Activated CD8-positive, alpha-beta memory T cell treated with anti-CD3 and anti-CD28 coated beads for 36 hours (primary cell): Measurements from ENCODE around the gene ZNF629. TPM values are rescaled to one million over a fixed set of nuclear protein-coding genes. Genes with fewer than 3 reads are reported as not detected.

Source experiments
- CTCF ChIA-PET: fragments of 350-600 bp; sonication (Branson Sonifier 250); formaldehyde crosslinking; loops from one replicate; lab custom pipeline; 2021; ENCODE audit warnings: antibody characterized with exemption; lab: Charles Lee
- POLR2A ChIA-PET: fragments of 350-600 bp; sonication (Branson Sonifier 250); formaldehyde crosslinking; loops from one replicate; lab custom pipeline; 2021; ENCODE audit warnings: antibody characterized with exemption; lab: Charles Lee
- total RNA-seq, 2 experiments: library from RNA; stranded (reverse); gene quantifications; one replicate each; pipeline ENCODE4 v1.2.3, GENCODE V29; 2021

Gene ZNF629
- total RNA-seq, 2 experiments from 2014 or later, result 5.4 to 5.5 TPM

DNA sequence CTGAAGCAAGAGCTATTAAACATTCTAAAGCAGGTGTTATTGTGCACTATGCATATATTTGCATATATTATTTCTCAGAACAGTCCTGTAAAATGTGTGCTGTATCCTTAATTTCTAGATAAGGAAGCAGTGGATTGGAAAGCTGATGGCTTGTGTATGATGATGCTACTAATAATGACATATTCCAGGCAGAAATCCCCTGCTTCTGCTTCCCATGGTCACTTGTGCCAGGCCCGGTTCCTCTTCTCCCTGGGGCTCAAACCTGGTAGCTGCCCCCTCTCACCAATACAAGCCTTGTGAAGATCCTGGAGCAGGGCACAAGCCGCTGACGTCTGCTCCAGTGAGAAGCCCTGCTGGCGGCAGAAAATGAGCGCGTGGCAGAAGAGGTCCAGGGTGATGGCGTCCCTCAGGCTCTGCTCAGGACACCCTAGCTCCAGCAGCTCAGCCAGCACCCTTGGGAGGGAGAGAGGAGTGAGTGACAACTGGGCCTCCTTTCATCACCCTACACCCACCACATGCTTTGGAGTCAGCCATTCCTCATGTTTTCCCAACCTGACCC is 26.9 kb downstream of the ZNF629 start:
- CTCF ChIA-PET, result interaction anchor here (0.8 to 1.1 kb wide), 2 partner anchors 58 to 85 kb away, joined by 3 to 4 read pairs; no protein-coding TSS in a partner anchor
- POLR2A ChIA-PET, result no interaction called here

DNA sequence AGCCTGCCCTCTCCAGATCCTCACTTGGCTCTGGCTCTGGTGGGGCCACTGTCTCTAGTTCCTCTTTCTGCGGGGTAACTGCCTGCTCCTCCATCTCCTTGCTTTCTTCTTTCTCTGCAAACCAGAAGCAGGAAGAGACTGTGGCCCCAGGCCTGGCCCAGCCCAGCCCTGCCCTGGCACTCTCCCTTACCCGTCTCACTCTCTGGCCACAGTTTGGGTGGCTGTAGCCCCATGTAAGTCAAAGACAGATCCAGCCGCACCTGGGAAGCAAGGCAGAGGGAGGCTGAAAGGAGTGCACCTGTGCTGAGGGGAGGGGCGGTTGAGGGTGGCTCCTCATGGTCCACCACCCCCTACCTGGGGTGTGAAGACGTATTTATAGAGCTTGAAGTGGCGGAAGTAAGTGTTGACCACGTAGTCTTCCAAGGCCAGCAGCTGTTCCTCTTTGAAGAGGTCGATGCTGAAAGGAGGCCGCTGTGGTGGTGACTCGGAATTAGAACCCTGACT is 28.0 kb downstream of the ZNF629 start:
- POLR2A ChIA-PET, result no interaction called here

DNA sequence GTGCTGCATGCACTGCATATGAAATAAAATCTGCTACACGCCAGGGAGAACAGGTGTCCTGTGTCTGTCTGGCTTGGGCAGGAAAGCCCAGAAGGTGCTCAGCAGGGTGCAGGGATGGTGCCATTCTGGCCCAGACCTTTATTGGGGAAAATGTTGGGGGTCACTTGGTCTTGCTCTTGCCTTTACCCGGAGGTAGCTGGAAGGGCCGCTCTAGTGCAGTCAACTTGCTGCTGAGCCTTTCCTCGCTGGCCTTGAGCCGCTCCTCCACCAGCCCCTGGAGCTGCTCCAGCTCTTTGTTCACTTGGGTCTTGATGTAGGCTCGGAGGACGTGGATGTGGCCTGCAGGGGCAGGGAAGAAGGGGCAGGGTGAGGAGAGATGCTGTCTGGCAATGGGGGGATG is 29.7 kb downstream of the ZNF629 start:
- CTCF ChIA-PET, result no interaction called here
- POLR2A ChIA-PET, result interaction anchor here (1.2 kb wide), 1 partner anchor 10 kb away, joined by 4 read pairs; the partner anchor contains the start of gene PHKG2

More for the DNA sequence above, 28.0 kb downstream of the ZNF629 start:
- CTCF ChIA-PET, result no interaction called here

DNA sequence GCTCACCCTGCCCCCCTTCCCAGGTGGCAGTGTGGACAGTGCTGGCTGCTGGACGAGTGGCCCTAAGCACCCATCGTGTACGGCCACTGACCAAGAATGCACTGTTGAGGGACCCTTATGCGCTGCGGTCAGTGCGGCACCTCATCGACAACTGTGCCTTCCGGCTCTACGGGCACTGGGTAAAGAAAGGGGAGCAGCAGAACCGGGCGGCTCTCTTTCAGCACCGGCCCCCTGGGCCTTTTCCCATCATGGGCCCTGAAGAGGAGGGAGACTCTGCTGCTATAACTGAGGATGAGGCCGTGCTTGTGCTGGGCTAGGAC is 30.3 kb downstream of the ZNF629 start:
- CTCF ChIA-PET, result no interaction called here

DNA sequence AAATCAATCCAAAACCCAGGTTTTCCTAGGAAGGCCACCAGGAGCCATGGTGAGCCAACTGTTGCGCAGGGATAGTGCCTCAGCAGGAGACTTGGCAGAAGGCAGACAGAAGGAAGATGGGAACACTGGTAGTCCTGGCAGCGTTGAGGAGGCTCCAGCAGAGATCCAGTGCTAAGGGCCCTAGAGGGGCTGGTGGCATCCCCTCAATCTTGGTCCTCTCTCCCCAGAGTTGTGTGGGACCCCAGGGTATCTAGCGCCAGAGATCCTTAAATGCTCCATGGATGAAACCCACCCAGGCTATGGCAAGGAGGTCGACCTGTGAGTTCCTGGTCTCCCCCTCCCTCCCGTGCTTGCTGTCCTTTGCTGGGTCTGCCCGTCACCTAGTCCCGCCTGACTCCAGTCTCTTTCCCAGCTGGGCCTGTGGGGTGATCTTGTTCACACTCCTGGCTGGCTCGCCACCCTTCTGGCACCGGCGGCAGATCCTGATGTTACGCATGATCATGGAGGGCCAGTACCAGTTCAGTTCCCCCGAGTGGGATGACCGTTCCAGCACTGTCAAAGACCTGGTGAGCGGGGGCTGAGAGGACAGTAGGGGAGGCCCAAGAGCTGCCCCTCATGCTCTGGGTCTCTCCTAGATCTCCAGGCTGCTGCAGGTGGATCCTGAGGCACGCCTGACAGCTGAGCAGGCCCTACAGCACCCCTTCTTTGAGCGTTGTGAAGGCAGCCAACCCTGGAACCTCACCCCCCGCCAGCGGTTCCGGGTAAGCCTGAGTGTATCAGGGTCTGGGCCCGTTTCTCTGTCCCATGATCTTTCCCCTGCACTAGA is 30.8 kb downstream of the ZNF629 start:
- CTCF ChIA-PET, result no interaction called here
- POLR2A ChIA-PET, result interaction anchor here (1.2 kb wide), 1 partner anchor 9 kb away, joined by 4 read pairs; the partner anchor contains the start of gene PHKG2

More for the DNA sequence above, 30.3 kb downstream of the ZNF629 start:
- POLR2A ChIA-PET, result interaction anchor here (1.2 kb wide), 1 partner anchor 9 kb away, joined by 4 read pairs; the partner anchor contains the start of gene PHKG2

DNA sequence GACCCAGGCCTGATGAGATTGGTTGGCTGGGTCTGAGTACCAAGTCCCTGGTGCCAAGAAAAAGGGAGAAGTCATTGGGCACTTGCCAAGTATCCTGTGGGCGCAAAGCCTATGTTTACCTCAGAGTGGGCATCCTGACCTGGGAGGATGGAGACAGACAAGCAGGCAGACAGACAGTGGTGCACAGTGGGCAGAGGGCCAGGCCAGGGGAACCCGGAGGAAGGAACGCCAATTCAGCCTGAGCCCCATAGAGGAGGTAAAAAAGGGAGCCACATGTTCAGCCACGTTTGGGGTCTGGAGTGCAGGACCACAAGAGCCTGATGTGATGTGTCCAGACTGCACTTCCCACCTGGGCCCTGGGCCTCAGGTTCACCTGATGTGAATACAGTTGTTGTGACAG is 33.4 kb downstream of the ZNF629 start:
- POLR2A ChIA-PET, result interaction anchor here (0.5 to 0.8 kb wide), 2 partner anchors 13 to 58 kb away, joined by 3 to 5 read pairs; no protein-coding TSS in a partner anchor

DNA sequence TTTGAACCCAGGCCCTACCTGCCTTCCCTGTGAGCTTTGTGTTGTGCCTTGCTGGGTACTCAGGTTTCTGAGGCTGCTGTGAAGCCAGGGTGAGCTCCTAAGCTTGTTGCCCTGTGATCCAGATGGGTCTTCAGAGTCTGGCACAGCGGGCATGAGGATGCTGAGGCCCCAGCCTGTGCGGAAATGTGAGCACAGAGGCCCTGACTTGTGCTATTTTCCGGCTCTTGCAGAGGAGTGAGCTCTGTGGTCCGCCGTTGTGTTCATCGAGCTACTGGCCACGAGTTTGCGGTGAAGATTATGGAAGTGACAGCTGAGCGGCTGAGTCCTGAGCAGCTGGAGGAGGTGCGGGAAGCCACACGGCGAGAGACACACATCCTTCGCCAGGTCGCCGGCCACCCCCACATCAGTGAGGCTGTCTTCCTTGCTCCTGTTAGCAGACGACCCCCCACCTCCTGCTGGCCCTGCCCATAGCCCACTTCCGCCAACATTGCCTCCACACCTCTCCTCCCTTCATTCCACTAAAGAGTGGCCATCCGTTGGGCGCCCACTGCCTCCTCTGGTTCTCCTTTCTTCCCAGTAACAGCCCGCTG is 36.0 kb downstream of the ZNF629 start:
- ChIA-PET POLR2A (no interaction called here), CTCF (interaction anchor here (0.5 kb wide), 1 partner anchor 1094 kb away, joined by 4 read pairs; no protein-coding TSS in a partner anchor)

More for the DNA sequence above, 33.4 kb downstream of the ZNF629 start:
- CTCF ChIA-PET, result no interaction called here

DNA sequence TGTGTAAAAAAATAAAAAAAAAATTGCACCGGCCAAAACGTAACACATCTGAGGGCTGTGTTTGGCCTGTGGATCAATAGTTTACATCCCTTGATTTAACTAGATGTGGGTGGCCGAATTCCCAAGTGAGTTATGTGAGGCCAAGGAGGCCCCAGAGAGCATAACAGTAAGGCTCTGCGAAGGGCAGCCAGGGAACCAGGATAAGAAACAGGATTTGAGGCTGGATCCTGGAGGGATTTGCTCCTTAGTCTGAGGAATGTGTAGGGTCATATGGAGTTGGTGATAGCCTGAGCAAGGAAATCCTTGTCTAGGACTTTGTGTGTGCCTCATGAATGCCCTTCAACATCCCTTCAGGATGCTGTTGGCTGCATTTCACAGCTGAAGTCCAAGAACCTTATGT is 36.8 kb downstream of the ZNF629 start:
- ChIA-PET CTCF (interaction anchor here (0.5 kb wide), 1 partner anchor 193 kb away, joined by 3 read pairs; no protein-coding TSS in a partner anchor), POLR2A (no interaction called here)

DNA sequence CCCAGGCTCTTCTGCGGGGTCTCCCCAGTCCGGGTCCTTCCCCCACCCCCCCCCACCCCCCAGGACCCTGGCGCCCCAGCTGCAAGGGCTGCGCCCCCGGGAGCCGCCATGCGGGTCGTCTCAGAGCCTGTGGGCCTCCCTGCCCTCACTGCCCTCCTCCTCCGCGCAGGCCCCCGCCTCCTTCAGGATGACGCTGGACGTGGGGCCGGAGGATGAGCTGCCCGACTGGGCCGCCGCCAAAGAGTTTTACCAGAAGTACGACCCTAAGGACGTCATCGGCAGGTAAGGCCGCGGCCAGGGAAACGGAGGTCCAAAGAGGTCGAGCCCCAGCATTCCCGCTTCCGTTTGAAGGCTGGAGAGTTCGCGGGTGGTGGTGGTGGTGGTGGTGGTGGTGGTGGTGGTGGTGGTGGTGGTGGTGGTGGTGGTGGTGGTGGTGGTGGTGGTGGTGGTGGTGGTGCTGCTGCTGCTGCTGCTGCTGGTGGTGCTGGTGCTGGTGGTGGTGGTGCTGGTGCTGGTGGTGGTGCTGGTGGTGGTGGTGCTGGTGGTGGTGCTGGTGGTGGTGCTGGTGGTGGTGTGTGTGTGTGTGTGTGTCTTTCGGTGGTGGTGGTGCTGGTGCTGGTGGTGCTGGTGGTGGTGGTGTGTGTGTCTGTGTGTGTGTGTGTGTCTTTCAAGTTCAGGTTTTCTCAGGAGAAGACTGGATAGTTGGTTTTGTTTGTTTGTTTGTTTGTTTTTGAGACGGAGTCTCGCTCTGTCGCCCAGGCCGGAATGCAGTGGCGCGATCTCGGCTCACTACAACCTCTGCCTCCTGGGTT is 38.2 kb downstream of the ZNF629 start:
- POLR2A ChIA-PET, result interaction anchor here (0.8 to 1.6 kb wide), 5 partner anchors 8 to 963 kb away, joined by 3 to 4 read pairs (median 4); no protein-coding TSS in a partner anchor

DNA sequence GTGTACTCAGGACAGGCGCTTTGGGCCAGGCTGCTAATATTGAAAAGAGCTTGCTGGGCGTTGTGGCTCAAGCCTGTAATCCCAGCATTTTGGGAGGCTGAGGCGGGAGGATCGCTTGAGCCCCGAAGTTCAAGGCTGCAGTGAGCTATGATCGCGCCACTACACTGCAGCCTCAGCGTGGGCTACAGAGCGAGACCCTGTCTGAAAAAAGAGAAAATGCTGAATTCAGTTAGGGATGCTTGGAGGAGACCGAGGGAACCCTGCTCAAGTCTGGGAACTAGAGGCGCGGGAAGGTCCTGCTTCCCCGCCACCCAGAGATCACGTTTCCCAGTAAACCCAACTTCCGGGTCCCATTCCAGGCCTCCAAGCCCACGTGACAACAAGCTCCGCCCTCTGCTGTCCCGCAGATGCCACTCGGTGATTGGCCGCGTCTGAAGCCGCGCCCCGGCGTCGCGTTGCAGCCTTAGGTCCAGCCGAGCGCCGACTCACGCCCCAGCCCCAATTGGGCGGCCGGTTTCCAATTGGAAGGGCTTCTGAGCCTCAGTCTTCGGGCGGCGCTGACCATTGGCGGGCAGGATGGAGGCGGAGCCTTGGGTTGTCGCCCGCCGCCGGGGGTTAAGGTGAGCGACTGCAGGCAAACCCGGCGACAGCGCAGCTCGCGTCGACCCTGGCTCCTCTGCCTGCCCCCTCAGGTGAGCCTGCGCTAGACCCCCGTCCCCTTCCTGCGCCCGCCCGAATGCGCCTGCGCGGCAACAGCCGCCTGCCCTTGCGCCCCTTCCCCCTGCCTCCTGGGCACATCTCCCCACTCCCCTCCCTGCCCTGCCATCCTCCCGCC is 39.0 kb downstream of the ZNF629 start, which contains the start of gene PHKG2:
Gene PHKG2 (plus strand): TSS at position 627 of the 835 bp plus-strand sequence. CDS start 396 bp downstream, outside the sequence.
- ChIA-PET CTCF (interaction anchor here (1.0 to 2.2 kb wide), 4 partner anchors 15 to 97 kb away, joined by 3 to 6 read pairs (median 4); no protein-coding TSS in a partner anchor), POLR2A (interaction anchor here (0.8 to 1.6 kb wide), 7 partner anchors 9 to 963 kb away, joined by 3 to 4 read pairs (median 4); partner anchors contain the start of gene SRCAP)

More for the DNA sequence above, 38.2 kb downstream of the ZNF629 start:
- CTCF ChIA-PET, result interaction anchor here (2.2 kb wide), 1 partner anchor 96 kb away, joined by 6 read pairs; no protein-coding TSS in a partner anchor

DNA sequence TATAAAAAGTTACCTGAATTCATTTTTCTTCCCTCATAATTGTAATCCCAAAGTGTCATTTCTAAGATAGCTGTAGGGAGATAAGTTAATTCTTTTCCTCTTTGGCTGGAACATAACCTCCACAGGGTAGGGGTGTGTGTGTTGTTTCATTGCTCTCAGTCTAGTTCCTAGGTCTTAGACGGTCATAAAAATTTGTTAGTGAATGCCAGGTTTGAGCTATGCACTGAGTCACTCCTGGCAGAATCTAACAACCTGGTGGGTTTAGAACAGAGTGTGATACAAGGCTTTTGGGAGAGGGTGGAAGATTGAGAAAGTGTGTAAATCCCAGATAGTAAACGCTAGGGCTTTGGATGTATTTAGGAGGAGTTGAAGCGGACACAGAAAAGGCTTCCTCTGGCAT is 39.7 kb downstream of the ZNF629 start:
- ChIA-PET POLR2A (interaction anchor here (1.0 to 1.6 kb wide), 4 partner anchors 10 to 155 kb away, joined by 3 to 4 read pairs (median 4); partner anchors contain the start of gene SRCAP), CTCF (interaction anchor here (1.0 to 2.2 kb wide), 4 partner anchors 15 to 97 kb away, joined by 3 to 6 read pairs (median 4); no protein-coding TSS in a partner anchor)

DNA sequence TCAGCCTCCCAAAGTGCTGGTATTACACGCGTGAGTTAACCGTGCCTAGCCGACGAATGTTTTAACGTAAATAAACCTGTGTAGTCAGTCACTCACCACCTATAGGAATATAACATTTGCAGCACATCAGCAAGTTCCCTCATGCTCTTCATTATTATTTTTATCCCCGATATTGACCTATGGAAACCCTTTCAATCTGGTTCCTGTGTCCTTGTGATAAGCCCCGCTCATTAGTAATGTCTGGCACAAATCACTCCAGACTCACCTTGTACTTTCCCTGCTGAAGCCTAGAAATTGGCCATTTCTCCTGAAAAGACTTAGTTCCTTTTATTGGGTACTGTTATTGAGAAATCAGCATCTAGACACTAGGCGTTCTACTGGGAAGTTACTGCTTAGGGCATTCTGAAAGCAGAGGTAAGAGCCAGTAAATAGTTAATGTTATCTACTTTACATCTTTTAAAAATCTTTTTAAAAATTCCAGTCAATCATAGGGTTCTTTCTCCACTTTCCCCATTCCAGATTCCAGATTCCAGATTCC is 40.3 kb downstream of the ZNF629 start:
- POLR2A ChIA-PET, result interaction anchor here (1.6 kb wide), 1 partner anchor 10 kb away, joined by 4 read pairs; no protein-coding TSS in a partner anchor
- CTCF ChIA-PET, result interaction anchor here (1.5 to 1.8 kb wide), 2 partner anchors 17 to 195 kb away, joined by 4 to 5 read pairs; no protein-coding TSS in a partner anchor

DNA sequence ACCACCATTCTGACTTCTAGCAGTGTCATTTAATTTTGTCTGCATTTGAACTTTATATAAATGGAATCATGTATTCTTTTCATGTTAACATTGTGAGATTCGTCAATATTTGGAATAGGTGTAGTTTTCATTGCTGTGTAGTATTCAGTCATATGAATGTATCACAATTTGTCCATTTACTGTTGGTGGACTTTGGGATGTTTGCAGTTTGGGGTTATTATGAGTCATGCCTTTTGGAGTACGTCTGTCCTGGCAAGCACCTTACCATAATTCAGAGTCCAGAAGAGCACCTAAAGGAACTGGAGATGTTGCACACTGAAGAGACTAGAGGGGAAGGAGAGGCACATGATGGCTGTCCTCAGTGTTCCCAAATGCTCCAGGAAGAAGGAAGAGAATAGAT is 41.9 kb downstream of the ZNF629 start:
- CTCF ChIA-PET, result no interaction called here
- POLR2A ChIA-PET, result no interaction called here

DNA sequence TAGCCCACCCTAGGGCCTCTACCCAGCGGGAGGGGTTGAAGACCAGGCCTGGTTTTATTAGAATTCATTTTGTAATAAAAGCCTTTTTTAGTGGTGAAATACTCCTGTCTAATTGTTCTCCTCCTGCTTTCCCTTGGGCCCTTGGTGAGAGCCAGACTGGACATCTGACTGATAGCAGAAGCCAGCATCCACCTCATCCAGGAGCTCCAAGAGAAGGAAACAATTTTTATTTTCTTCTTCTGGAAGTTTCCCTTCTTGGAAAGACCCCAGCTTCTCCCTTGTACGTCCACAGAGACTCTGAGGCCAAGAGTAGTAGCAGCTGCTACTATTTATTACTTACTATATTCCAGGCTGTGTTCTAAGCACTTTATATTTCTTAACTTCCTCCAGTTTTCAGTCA is 42.8 kb downstream of the ZNF629 start:
- ChIA-PET CTCF (no interaction called here), POLR2A (no interaction called here)

DNA sequence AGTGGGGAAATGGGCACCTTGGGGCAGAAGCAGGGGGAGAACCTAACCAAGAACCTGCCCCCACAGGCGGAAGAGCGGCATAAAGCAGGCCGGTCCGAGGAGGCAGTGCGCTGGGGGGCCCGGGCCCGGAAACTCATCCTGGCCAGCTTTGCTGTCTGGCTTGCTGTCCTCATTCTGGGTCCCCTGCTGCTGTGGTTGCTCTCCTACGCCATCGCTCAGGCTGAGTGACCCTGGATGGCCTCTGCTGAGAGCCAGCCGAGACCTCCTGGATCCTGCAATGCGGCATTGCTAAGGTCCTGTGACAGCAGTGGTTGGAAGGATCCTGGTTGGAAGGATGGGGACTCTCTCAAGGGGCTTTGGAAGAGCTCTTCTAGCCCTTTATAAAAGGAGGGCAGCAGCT is 43.3 kb downstream of the ZNF629 start:
- CTCF ChIA-PET, result no interaction called here

DNA sequence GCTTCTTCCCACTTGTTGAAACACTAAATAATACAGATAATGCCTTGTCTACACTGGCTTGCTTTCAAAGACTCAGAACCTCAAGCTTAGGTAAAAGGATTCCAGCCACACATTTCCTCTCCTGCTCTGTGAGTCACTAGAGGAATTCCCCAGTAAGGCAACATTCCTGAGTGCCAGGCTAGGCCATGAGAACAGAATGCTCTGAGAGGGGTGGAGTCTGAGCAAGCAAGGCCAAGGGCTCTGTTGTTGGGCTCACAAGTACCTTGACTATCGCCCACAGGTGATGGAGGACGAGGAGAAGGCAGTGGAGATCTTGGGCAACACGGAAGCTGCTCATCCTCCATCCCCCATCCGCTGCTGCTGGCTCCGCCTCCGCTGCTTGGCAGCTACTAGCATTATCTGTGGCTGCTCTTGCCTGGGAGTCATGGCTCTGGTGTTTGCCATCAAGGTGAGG is 45.5 kb downstream of the ZNF629 start:
- ChIA-PET CTCF (no interaction called here), POLR2A (no interaction called here)

More for the DNA sequence above, 43.3 kb downstream of the ZNF629 start:
- POLR2A ChIA-PET, result no interaction called here
